ENCODE measurements around the gene ROBO1.
"Not testable (repeated sequence)": the region's sequence is repeated elsewhere in the genome, so short reads cannot be mapped to it uniquely, and the experiment has no call there.

The ROBO1 gene

DNA sequence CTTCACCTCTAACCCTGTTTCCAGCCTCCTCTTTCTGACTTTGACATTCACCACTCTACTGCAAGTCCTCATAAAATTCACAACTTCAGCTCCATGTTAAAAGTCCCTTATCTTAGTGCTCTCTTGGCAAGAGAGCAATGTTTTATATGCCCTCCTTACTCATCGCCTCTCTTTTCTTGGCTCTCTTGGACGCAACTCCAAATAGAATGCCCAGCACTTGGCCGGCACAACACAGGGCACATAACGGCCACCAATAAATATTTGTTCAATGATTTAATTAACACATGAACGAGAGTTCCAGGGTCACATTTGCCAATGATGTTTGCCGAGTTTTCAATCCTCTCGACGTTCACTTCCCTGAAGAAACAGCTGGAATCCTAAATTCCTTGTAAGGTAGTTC, 401.4 kb downstream of the ROBO1 start:
- no peak for DNase-seq

- DNase-seq = no peak
Observed at GRCh38 chr3:79364784-79365183, 403.0 kb downstream of the ROBO1 start.

DNA sequence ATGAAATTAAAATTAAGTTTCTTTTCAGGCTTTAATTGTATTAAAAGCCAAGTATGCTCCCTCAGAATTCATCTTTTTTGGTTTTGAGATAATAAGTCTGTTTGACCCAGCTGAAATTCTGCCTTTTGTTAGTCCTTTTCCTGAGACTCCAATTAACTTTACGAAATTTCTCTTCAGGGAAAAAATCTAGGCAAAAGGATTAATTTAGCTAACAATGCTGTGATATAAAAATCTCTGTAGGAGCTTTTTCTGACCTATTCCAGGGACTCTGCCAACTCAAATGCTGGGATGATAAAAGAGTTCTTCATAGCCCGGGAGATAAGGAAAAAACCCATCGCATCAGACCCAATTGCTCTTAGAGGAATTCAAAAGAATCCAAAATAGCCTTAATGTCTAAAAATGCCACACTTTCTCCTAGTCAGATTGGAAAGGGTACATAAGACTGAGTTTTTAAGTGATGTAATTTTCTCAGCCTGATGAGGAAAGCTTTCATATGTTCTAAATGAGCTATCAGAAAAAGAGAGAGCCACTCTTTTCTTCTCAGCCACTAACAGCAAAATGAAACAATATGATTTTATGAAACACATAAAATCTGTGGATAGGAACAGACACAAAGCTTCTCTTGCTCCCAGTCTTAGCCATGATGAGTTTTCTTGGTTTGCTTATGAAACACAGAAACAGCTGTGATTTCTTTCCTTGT, 405.1 kb downstream of the ROBO1 start:
- DNase-seq = no peak

- no peak for DNase-seq
Observed at GRCh38 chr3:79361748-79362378, 405.9 kb downstream of the ROBO1 start.

- DNase-seq = no peak
Observed at GRCh38 chr3:79358327-79358726, 409.5 kb downstream of the ROBO1 start.

GRCh38 chr3:79354179-79354688, 413.6 kb downstream of the ROBO1 start:
- DNase-seq = no peak

DNA sequence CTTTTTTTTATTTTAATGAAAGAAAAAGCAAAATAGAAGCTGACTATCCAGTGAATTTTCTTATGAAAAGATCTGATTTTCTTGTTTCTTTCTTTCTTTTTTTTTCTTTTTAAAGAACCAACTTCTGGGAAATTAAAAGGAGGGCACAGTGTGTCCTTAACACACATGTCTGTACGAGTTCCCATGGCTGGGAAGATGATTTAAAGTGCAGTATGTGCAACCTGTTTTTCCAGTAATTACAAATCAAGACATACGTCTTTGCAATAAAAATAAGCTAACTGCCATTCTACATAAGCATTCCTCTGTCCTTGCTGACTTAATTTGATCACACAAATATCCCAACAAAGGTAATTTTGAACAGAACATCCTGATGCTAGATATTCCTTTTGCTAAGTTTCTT, 416.1 kb downstream of the ROBO1 start:
- no peak for DNase-seq

- no peak for DNase-seq
Observed at GRCh38 chr3:79344876-79345871, 422.6 kb downstream of the ROBO1 start.

GRCh38 chr3:79341961-79342360, 425.8 kb downstream of the ROBO1 start:
- no peak for DNase-seq

- no peak for DNase-seq
Observed at GRCh38 chr3:79339846-79340245, 428.0 kb downstream of the ROBO1 start.

DNA sequence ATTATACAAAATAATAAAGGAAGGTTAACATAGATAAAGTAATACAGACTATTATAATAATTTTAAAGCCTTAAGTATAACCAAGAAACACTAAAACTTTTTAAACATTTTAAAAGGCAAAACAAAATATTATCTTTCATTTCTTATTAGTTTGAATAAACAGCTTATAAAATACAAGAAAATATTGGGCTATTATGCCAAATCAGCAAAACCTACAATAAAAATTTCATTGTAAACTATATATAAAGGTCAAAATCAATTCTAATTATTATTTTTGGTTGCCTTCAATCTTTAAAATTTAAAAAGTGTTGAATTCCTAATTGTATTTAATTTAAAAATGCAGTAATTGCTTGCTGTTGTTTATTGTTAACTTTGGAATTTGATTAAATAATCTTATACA, 430.0 kb downstream of the ROBO1 start:
- no peak for DNase-seq

GRCh38 chr3:79329154-79329553, 438.6 kb downstream of the ROBO1 start:
- DNase-seq = no peak

- DNase-seq = no peak
Observed at GRCh38 chr3:79326642-79327041, 441.2 kb downstream of the ROBO1 start.

DNA sequence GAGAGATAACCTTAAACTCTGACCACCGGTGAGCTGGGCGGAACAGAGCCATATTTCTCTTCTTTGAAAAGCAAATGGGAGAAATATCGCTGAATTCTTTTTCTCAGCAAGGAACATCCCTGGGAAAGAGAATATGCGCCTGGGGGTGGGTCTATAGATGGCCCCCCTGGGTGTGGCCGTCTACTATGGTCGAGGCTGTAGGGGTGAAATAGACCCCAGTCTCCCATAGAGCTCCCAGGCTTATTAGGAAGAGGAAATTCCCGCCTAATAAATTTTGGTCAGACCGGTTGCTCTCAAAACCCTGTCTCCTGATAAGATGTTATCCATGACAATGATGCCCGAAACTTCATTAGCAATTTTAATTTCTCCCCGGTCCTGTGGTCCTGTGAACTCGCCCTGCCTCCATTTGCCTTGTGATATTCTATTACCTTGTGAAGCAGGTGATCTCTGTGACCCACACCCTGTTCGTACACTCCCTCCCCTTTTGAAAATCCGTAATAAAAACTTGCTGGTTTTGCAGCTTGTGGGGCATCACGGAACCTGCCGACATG, 441.9 kb downstream of the ROBO1 start:
- DNase-seq = not testable (repeated sequence)

GRCh38 chr3:79317551-79318518, 450.0 kb downstream of the ROBO1 start:
- no peak for DNase-seq

GRCh38 chr3:79314962-79315361, 452.8 kb downstream of the ROBO1 start:
- no peak for DNase-seq

GRCh38 chr3:79314544-79314943, 453.3 kb downstream of the ROBO1 start:
- DNase-seq = no peak

GRCh38 chr3:79310016-79310415, 457.8 kb downstream of the ROBO1 start:
- no peak for DNase-seq

- DNase-seq = no peak
Observed at GRCh38 chr3:79306934-79307570, 460.7 kb downstream of the ROBO1 start.

- DNase-seq = not testable (repeated sequence)
Observed at GRCh38 chr3:79299949-79300635, 467.7 kb downstream of the ROBO1 start.

Measured in NCI-H1092 (cell line).